22Rv1 (cell line): ENCODE results near the gene LRRC23.

Experiments used
- H3K27ac ChIP-seq: fragments of 450-650 bp; 2 replicates; pipeline ENCODE4 v1.5.1; 2017
- CTCF ChIP-seq: fragments of 450-650 bp; IDR thresholded peaks from 2 replicates; pipeline ENCODE4 v1.5.1; 2017; ENCODE audit warnings: mild to moderate bottlenecking
- ZFX ChIP-seq: fragments of 450-650 bp; IDR thresholded peaks from 2 replicates; pipeline ENCODE4 v1.6.1; 2017; ENCODE audit warnings: antibody characterized with exemption, borderline replicate concordance

LRRC23 gene

GRCh38 chr12:6917491-6918231, 13.0 kb downstream of the LRRC23 start:
- no peak overlapping the region for H3K27ac ChIP-seq
- TF ChIP-seq ZFX: no peak
- TF ChIP-seq CTCF: no peak

- H3K27ac ChIP-seq: no peak overlapping the region
These were observed 15.0 kb downstream of the LRRC23 start for GRCh38 chr12:6919588-6919987.

GRCh38 chr12:6921539-6921938, 16.9 kb downstream of the LRRC23 start:
- peak overlapping the region; percentile 100; the same call in 1 of the 2 replicates for H3K27ac ChIP-seq
- TF ChIP-seq CTCF (no peak), ZFX (no peak)

More at GRCh38 chr12:6919588-6919987, 15.0 kb downstream of the LRRC23 start:
- TF ChIP-seq CTCF (no peak), ZFX (no peak)

GRCh38 chr12:6921996-6922946, 17.6 kb downstream of the LRRC23 start:
- H3K27ac ChIP-seq: peak overlapping the region; percentile 100
- no peak for TF ChIP-seq CTCF
- TF ChIP-seq ZFX: no peak

GRCh38 chr12:6923003-6923732, 18.5 kb downstream of the LRRC23 start:
- TF ChIP-seq ZFX: no peak
- no peak for TF ChIP-seq CTCF
- peak overlapping the region; percentile 100 for H3K27ac ChIP-seq

- TF ChIP-seq CTCF (no peak), ZFX (no peak)
- peak overlapping the region; percentile 100 for H3K27ac ChIP-seq
These were observed 19.2 kb downstream of the LRRC23 start for GRCh38 chr12:6923851-6924250.
